ENCODE data around the gene PLEKHJ1. TPM values are rescaled to one million over a fixed set of nuclear protein-coding genes. Genes with fewer than 3 reads are reported as not detected.

Gene PLEKHJ1
- total RNA-seq, 1 donor from 2014 or later: 51.2 TPM

DNA sequence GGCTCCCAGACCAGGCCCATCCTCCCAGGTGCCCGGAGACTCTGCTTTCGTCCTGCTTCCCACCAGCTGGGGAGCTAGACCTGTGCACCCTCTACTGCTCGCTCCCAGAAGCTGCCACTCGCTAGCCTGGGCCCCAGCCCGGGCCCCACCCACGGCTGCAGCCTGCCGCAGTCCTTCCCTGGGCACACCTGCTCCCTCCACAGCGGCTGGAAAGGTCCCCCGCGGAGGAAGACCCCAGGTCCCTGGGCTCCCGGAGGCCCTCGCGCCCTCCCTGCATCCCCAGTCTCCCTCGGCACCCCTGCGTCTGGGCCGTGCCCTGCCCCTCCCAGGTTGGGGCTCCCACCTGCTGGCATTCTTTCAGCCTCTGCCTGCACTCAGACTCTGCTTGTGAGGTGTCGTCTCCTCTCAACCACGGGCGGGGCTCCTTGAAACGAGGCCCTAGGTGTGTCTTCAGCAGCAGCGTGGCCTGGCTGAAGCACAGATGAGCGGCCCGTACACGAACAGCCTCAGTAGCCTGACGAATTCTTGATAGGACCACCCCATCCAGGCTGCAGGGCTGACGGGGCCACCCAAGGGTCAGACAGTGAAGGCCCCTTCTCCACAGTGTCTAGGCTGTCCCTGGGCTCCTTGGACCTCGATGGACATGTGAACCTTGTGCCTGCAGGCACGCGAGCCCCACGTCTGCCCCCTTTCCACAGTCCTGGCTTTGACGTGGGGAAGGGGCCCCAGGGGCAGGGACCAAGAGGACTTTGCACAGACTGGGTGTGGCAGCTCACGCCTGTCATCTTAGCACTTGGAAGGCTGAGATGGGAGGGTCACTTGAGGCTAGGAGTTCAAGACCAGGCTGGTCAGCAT lies 44.4 kb downstream of the PLEKHJ1 start:
- intact Hi-C loops (cut with DNase I): loop anchor here (5.0 kb wide), 1 partner anchor 34 kb away; no protein-coding TSS in a partner anchor
- no peak for DNase-seq (ENCODE audit: low spot score)

- intact Hi-C loops (cut with DNase I): loop anchor here (5.0 kb wide), 1 partner anchor 34 kb away; no protein-coding TSS in a partner anchor
These were observed 45.2 kb downstream of the PLEKHJ1 start for GRCh38 chr19:2190848-2191455.

DNA sequence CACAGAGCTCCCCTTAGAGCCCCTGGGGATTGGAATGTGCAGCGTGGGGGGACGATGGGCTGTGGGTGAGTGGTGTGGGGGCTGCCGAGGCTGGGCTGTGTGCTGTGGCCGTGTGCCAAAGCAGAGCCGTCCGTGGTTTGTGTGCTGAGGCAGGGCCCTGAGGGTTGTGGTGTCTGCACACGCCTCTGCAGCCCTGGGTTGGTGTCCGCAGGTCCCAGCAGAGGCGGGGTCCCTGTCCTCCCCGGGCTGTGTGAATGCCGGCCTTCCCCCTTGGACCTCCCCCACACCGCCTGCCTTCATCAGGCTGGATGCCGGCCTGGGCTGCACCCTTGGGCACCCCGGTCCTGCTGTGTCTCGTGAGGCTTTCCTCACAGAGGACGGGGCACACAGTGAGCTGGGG lies 46.2 kb downstream of the PLEKHJ1 start:
- DNase-seq (ENCODE audit: low spot score): no peak
- intact Hi-C loops (cut with DNase I): loop anchor here (5.0 kb wide), 1 partner anchor 33 kb away; no protein-coding TSS in a partner anchor

More at GRCh38 chr19:2190848-2191455, 45.2 kb downstream of the PLEKHJ1 start:
- DNase-seq (ENCODE audit: low spot score): no peak

DNA sequence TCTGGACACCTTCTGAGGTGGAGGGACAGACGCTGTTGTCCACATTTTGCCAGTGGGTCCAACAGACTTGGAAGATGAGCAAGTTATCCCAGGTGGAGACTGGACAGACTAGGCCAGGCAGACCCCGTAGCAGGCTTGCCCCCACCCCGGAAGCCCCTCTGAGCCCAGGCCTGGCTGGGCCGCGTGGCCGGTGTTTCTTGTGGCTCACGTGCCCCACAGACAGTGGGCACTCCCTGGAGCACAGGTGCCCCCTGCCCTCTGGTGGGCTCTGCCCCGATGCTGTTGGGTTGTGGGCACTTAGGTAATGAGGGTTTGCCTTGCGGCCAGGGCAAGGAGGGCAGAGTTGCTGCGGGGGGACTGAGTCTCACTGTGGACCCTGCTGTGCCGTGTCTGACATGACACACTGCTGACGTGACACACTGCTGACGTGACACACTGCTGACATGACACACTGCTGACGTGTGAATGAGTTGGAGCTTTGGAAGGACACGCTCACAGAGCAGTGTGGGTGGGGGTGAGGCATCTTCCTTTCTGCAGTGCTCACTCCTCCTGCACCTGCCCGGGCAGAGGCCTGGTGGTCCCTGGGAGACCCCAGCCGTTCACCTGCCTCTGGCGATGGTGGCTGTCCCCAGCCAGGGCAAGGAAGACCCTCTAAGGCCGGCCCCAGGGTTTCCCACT lies 47.3 kb downstream of the PLEKHJ1 start:
- DNase-seq (ENCODE audit: low spot score): no peak
- intact Hi-C loops (cut with DNase I): no loop called here

- intact Hi-C loops (cut with DNase I): no loop called here
These were observed 49.0 kb downstream of the PLEKHJ1 start for GRCh38 chr19:2187159-2187558.

DNA sequence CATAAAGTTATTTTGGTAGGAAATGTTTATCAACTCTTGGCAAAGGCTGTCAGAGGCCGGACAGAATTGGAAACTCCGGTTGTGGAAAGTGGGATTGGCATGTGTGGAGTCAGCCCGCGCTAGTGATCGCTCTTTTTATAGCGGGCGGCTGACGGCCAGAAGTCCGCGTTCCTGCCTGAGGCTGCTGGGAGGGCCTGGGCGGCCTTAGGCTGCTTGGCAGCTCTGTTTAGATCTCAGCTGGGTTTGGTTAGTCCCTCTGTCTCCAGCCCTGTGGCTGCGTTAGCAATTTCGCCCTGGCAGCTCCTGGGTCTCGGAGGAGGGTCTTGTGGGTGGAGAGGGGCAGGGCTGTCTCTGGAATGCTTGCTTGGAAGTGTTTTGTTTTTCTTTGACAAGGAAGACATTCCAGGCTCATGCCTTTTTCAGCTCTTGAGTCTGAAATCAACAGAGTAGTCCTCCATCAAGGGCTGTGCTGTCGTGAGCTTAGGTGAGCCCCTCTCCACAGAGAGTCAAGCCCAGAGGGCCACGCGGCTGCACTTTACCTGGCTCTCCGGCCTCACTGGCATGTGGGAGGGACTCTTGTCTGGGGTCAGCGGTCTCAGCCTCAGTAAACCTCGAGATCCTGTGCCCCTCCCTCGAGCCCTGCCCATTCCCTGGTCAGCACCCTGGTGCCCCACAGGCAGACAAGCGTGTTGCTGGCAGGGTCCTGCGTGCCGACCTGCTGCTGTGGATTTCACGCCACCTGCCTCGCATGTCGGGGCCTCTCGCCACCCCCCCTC lies 49.9 kb downstream of the PLEKHJ1 start:
- intact Hi-C loops (cut with DNase I): loop anchor here (1.0 kb wide), 1 partner anchor 17 kb away; no protein-coding TSS in a partner anchor
- peak; percentile 91 for DNase-seq (ENCODE audit: low spot score)

More at GRCh38 chr19:2187159-2187558, 49.0 kb downstream of the PLEKHJ1 start:
- no peak for DNase-seq (ENCODE audit: low spot score)

GRCh38 chr19:2185734-2186070 lies 50.4 kb downstream of the PLEKHJ1 start:
- intact Hi-C loops (cut with DNase I): loop anchor here (1.0 kb wide), 1 partner anchor 16 kb away; no protein-coding TSS in a partner anchor

DNA sequence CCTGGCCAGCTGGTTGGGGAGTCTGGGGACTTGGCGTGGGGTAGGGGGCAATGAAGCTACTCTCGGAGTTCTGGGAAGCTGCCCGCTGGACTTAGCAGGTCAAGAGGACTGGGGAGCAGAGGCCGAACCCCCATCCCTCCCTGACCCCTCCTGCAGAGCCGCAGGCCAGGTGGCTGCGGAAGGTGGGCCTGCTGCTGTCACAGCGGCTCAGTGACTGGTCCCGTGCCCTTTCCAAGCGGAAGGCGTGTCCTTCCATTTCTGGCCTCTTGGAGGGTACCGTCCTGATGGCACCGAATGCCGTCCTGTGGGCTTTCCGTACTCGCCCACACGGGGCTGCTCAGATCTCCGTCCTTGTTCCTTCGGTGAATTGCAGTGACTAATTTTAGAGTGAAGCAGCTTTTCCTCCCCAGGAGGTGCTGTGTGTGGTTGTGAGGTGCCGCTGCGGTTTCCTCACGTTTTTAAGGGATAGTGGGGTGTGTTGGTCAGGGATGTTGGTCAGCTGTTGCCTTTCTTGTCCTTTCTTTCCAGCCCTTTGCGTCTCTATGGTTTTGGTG lies 51.6 kb downstream of the PLEKHJ1 start:
- intact Hi-C loops (cut with DNase I): no loop called here
- no peak for DNase-seq (ENCODE audit: low spot score)

More at GRCh38 chr19:2185734-2186070, 50.4 kb downstream of the PLEKHJ1 start:
- DNase-seq (ENCODE audit: low spot score): no peak

Small RNA genes lying within 50 kb of the gene (microRNA-seq; reads per million reads assigned to microRNA genes)
- 2.2 reads per million for gene MIR1227
- gene MIR4321: not detected

Other genes with a start within 250 kb of the PLEKHJ1 start
- 60.5 TPM for gene BTBD2, start 220.6 kb downstream of the PLEKHJ1 start, total RNA-seq
- 122 TPM for gene MKNK2, start 185.1 kb downstream of the PLEKHJ1 start, total RNA-seq
- gene MOB3A, start 140.0 kb downstream of the PLEKHJ1 start, total RNA-seq: 17.0 TPM
- 4.3 TPM for gene IZUMO4, start 139.4 kb downstream of the PLEKHJ1 start, total RNA-seq
- gene AP3D1, start 84.8 kb downstream of the PLEKHJ1 start, total RNA-seq: 89.0 TPM
- 15.2 TPM for gene DOT1L, start 72.4 kb downstream of the PLEKHJ1 start, total RNA-seq
- gene SF3A2, start 495 bp upstream of the PLEKHJ1 start, total RNA-seq: 34.1 TPM
- 1.5 TPM for gene AMH, start 13.0 kb upstream of the PLEKHJ1 start, total RNA-seq
- gene JSRP1, start 20.1 kb upstream of the PLEKHJ1 start, total RNA-seq: 0.46 TPM
- 0.19 TPM for gene PEAK3, start 45.8 kb upstream of the PLEKHJ1 start, total RNA-seq
- not detected for gene LINGO3, start 71.8 kb upstream of the PLEKHJ1 start, total RNA-seq
- gene LSM7, start 92.3 kb upstream of the PLEKHJ1 start, total RNA-seq: 42.7 TPM
- gene SPPL2B, start 92.4 kb upstream of the PLEKHJ1 start, total RNA-seq: 27.4 TPM
- not detected for gene TMPRSS9, start 123.9 kb upstream of the PLEKHJ1 start, total RNA-seq
- gene TIMM13, start 191.3 kb upstream of the PLEKHJ1 start, total RNA-seq: 57.3 TPM
- 13.2 TPM for gene LMNB2, start 220.6 kb upstream of the PLEKHJ1 start, total RNA-seq
- gene GADD45B, start 239.8 kb upstream of the PLEKHJ1 start, total RNA-seq: 54.4 TPM